ENCODE results near the gene AFF1. TPM values are rescaled to one million over a fixed set of nuclear protein-coding genes. Genes with fewer than 3 reads are reported as not detected.

AFF1 gene
- total and polyA plus RNA-seq, 4 donors = 7.2 to 42.8 (median 21.5) TPM

DNA sequence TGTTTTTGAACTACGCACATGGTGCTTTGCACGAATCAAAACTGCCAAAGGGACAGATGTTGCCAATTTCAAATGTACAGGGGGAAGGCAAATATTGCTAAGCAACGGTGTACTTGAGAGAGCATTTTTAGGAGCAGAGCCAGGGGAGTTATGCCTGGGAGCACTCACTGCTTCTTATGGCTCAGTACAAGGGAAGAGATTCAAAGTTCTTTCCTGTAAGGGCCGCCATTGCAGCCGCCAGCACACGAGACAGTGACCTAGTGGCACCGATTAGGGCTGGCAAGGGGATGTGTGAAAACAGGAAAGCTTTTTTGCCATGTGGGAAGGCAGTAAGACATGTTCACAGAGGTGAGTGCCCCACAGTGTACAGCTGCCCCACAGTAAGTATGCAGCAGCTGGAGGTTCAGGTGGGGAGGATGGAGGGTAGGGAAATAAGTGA is 133.8 kb downstream of the AFF1 start:
- no peak overlapping the region for H3K27ac ChIP-seq (ENCODE audit: low read depth in 1 of 2, low read length in 2 of 2)

More for the DNA sequence above, 133.8 kb downstream of the AFF1 start:
- peaks cover 5 to 19% (median 17%) of the 10 kb centered on the region in 4 donors for H3K4me1 ChIP-seq (ENCODE audit: control insufficient read depth in 4 of 4, insufficient read depth in 4 of 4, low read length in 3 of 4)
- H3K9me3 ChIP-seq (ENCODE audit: control insufficient read depth in 4 of 4, low read length in 3 of 4) = no peaks in the 10 kb centered on the region
- H3K36me3 ChIP-seq (ENCODE audit: control insufficient read depth in 4 of 4, insufficient read depth in 3 of 4, low read depth in 1 of 4, low read length in 3 of 4) = peaks cover 0 to 8% (median 5%) of the 10 kb centered on the region in 4 donors
- H3K9ac ChIP-seq (ENCODE audit: low read depth in 1 of 2, low read length in 2 of 2) = no peak overlapping the region
- DNase-seq (ENCODE audit: low spot score) = no peak
- H3K27me3 ChIP-seq (ENCODE audit: control insufficient read depth in 4 of 4, insufficient read depth in 4 of 4, low read length in 3 of 4) = no peaks in the 10 kb centered on the region
- TF ChIP-seq EGR1 (IDR thresholded peaks at IDR 0.05; ENCODE audit: low read depth in 2 of 2) (no peak), SP1 (IDR thresholded peaks at IDR 0.05) (no peak), HNF4A (conservative IDR thresholded peaks at IDR 0.05) (no peak), YY1 (IDR thresholded peaks at IDR 0.05) (no peak), GABPA (IDR thresholded peaks at IDR 0.05 in 1 of 2, conservative IDR thresholded peaks at IDR 0.05 in 1 of 2) (no peak), HNF4G (IDR thresholded peaks at IDR 0.05) (no peak), ZBTB33 (IDR thresholded peaks at IDR 0.05) (no peak), ATF3 (IDR thresholded peaks at IDR 0.05) (no peak), JUND (IDR thresholded peaks at IDR 0.05) (no peak), NR2F2 (IDR thresholded peaks at IDR 0.05) (no peak), RAD21 (IDR thresholded peaks at IDR 0.05) (no peak), RXRA (IDR thresholded peaks at IDR 0.05) (no peak), FOXA1 (IDR thresholded peaks at IDR 0.05) (no peak), TAF1 (conservative IDR thresholded peaks at IDR 0.05) (no peak), FOXA2 (IDR thresholded peaks at IDR 0.05) (no peak)
- TF ChIP-seq, protein P1, sequence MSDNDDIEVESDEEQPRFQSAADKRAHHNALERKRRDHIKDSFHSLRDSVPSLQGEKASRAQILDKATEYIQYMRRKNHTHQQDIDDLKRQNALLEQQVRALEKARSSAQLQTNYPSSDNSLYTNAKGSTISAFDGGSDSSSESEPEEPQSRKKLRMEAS (IDR thresholded peaks at IDR 0.05) = no peak
- TF ChIP-seq, protein P2, sequence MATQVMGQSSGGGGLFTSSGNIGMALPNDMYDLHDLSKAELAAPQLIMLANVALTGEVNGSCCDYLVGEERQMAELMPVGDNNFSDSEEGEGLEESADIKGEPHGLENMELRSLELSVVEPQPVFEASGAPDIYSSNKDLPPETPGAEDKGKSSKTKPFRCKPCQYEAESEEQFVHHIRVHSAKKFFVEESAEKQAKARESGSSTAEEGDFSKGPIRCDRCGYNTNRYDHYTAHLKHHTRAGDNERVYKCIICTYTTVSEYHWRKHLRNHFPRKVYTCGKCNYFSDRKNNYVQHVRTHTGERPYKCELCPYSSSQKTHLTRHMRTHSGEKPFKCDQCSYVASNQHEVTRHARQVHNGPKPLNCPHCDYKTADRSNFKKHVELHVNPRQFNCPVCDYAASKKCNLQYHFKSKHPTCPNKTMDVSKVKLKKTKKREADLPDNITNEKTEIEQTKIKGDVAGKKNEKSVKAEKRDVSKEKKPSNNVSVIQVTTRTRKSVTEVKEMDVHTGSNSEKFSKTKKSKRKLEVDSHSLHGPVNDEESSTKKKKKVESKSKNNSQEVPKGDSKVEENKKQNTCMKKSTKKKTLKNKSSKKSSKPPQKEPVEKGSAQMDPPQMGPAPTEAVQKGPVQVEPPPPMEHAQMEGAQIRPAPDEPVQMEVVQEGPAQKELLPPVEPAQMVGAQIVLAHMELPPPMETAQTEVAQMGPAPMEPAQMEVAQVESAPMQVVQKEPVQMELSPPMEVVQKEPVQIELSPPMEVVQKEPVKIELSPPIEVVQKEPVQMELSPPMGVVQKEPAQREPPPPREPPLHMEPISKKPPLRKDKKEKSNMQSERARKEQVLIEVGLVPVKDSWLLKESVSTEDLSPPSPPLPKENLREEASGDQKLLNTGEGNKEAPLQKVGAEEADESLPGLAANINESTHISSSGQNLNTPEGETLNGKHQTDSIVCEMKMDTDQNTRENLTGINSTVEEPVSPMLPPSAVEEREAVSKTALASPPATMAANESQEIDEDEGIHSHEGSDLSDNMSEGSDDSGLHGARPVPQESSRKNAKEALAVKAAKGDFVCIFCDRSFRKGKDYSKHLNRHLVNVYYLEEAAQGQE (IDR thresholded peaks at IDR 0.05) = no peak
- TF ChIP-seq, protein P3, sequence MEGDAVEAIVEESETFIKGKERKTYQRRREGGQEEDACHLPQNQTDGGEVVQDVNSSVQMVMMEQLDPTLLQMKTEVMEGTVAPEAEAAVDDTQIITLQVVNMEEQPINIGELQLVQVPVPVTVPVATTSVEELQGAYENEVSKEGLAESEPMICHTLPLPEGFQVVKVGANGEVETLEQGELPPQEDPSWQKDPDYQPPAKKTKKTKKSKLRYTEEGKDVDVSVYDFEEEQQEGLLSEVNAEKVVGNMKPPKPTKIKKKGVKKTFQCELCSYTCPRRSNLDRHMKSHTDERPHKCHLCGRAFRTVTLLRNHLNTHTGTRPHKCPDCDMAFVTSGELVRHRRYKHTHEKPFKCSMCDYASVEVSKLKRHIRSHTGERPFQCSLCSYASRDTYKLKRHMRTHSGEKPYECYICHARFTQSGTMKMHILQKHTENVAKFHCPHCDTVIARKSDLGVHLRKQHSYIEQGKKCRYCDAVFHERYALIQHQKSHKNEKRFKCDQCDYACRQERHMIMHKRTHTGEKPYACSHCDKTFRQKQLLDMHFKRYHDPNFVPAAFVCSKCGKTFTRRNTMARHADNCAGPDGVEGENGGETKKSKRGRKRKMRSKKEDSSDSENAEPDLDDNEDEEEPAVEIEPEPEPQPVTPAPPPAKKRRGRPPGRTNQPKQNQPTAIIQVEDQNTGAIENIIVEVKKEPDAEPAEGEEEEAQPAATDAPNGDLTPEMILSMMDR (IDR thresholded peaks at IDR 0.05; ENCODE audit: low read depth, low read length, missing input control) = no peak
- no peak overlapping the region for H3K4me3 ChIP-seq (ENCODE audit: low read depth in 1 of 3, low read length in 3 of 3)
- WGBS = 70% methylated on average over 7 of the region's 7 CpGs

All from liver (tissue), 9 donors.